Smooth muscle cell (in vitro differentiated cells): ENCODE measurements around the gene KNG1. TPM values are rescaled to one million over a fixed set of nuclear protein-coding genes. Genes with fewer than 3 reads are reported as not detected.
"Not testable (repeated sequence)": the region's sequence is repeated elsewhere in the genome, so short reads cannot be mapped to it uniquely, and the experiment has no call there.

ENCODE experiments used
- DNase-seq: peaks from one replicate; lab custom pipeline; 2025; ENCODE audit not compliant: unreplicated experiment; lab: John Stamatoyannopoulos, UW
- H2AFZ ChIP-seq: fragments of 200-600 bp; sonication (generic); 2 replicates; pipeline ENCODE4 v1.6.0; 2016; ENCODE audit warnings: antibody characterized with exemption, low read depth, mild to moderate bottlenecking
- H3F3A ChIP-seq: fragments of 200-600 bp; sonication (generic); 2 replicates; pipeline ENCODE4 v1.6.0; 2017; ENCODE audit warnings: antibody characterized with exemption, low read depth
- H3K27ac ChIP-seq: fragments of 200-600 bp; sonication (generic); 2 replicates; pipeline ENCODE4 v1.5.1; 2016; ENCODE audit warnings: low read depth, mild to moderate bottlenecking
- H3K27me3 ChIP-seq: fragments of 200-600 bp; sonication (generic); 2 replicates; pipeline ENCODE4 v1.6.1; 2016; ENCODE audit warnings: low read depth, mild to moderate bottlenecking
- H3K36me3 ChIP-seq: fragments of 200-600 bp; sonication (generic); 2 replicates; pipeline ENCODE4 v1.5.1; 2016; ENCODE audit warnings: low read depth
- H3K4me1 ChIP-seq: fragments of 200-600 bp; sonication (generic); 2 replicates; pipeline ENCODE4 v1.5.1; 2016; ENCODE audit warnings: low read depth
- H3K4me2 ChIP-seq: fragments of 200-600 bp; sonication (generic); 2 replicates; pipeline ENCODE4 v1.6.0; 2016; ENCODE audit warnings: mild to moderate bottlenecking
- H3K4me3 ChIP-seq: fragments of 200-600 bp; sonication (generic); 2 replicates; pipeline ENCODE4 v1.5.1; 2016; ENCODE audit warnings: mild to moderate bottlenecking
- H3K79me2 ChIP-seq: fragments of 200-600 bp; sonication (generic); 2 replicates; pipeline ENCODE4 v1.6.0; 2016; ENCODE audit warnings: low read depth, mild to moderate bottlenecking
- H3K9ac ChIP-seq: fragments of 200-600 bp; sonication (generic); 2 replicates; pipeline ENCODE4 v1.6.0; 2016; ENCODE audit warnings: low read depth
- H3K9me3 ChIP-seq: fragments of 200-600 bp; sonication (generic); replicated peaks from 2 replicates; pipeline ENCODE4 v1.5.1; 2016; ENCODE audit warnings: low read depth
- H4K20me1 ChIP-seq: fragments of 200-600 bp; sonication (generic); 2 replicates; pipeline ENCODE4 v1.6.0; 2016; ENCODE audit warnings: low read depth
- CTCF ChIP-seq: fragments of 200-600 bp; sonication (generic); IDR thresholded peaks from 2 replicates; pipeline ENCODE4 v1.5.1; 2017; ENCODE audit warnings: borderline replicate concordance, mild to moderate bottlenecking, antibody characterized with exemption; ENCODE audit not compliant: insufficient read depth, poor library complexity, severe bottlenecking
- WGBS: methylation state at CpG from one replicate; pipeline ENCODE4 v1.1.7; 2016; ENCODE audit warnings: low lambda C conversion rate; 5-methylcytosine and 5-hydroxymethylcytosine counted together
- polyA plus RNA-seq: library from polyadenylated mRNA; unstranded; fragments of >200 nt; fragmentation: Nextera tagmentation; extraction: Ambion mirVana; gene quantifications from 2 replicates; pipeline ENCODE4 v1.2.1, GENCODE V29; 2016
- total RNA-seq: library from RNA; depleted of rRNA; stranded (reverse); fragments of >200 nt; gene quantifications from 2 replicates; pipeline ENCODE4 v1.2.3, GENCODE V29; 2014

The KNG1 gene
- total and polyA plus RNA-seq, 2 experiments from 2014 or later, result not detected

DNA sequence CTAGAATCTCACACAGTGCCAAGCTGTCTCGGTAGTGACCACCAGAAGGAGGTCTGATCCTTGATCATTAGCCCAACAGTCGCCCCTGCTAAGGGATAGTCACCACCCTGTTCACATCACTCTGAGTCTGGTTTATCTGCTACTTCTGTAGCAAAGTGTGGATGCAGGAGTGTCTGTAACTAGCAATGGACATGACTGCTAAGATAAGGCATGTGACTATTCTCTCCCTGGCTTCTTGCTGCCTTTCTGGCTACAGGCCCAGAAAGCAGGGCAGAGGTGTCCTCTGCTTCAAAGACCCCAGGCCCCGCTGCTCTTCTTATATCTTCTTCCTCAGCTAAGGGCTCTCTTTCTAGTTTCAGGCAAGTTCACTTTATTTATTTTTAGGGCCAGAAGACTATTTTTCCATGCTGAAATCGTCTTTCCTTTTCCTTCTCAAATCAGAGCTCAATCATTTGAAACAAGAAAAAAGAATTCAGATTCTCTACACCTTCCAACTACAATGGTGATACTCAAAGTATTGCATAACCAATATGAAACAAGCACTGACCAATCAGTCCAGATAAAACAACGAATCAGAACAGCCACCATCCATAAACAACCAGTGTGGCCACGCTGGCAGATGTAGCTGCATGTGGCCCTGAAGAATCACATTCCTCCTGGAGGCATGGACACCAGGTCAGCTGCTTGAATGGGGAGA lies 8.0 kb upstream of the KNG1 start:
- 84% methylated on average over 6 of the region's 6 CpGs for WGBS
- Histone ChIP-seq H3K9ac (no peak overlapping the region), H3K79me2 (no peaks in the 10 kb centered on the region), H3F3A (no peaks in the 10 kb centered on the region), H4K20me1 (no peaks in the 10 kb centered on the region), H3K36me3 (no peaks in the 10 kb centered on the region), H3K4me1 (no peaks in the 10 kb centered on the region), H3K9me3 (no peaks in the 10 kb centered on the region), H3K4me3 (no peak overlapping the region), H2AFZ (no peak overlapping the region), H3K27me3 (no peaks in the 10 kb centered on the region), H3K4me2 (no peak overlapping the region), H3K27ac (no peak overlapping the region)
- no peak for TF ChIP-seq CTCF
- DNase-seq, result no peak

GRCh38 chr3:186710694-186711093 lies 6.5 kb upstream of the KNG1 start:
- H4K20me1 ChIP-seq, H3K27me3 ChIP-seq, H3K9me3 ChIP-seq, H3F3A ChIP-seq, H2AFZ ChIP-seq, H3K4me3 ChIP-seq, H3K36me3 ChIP-seq, H3K4me1 ChIP-seq, H3K4me2 ChIP-seq, H3K27ac ChIP-seq, DNase-seq, H3K79me2 ChIP-seq, H3K9ac ChIP-seq: not testable (repeated sequence)
- 77% methylated on average over 4 of the region's 4 CpGs for WGBS

DNA sequence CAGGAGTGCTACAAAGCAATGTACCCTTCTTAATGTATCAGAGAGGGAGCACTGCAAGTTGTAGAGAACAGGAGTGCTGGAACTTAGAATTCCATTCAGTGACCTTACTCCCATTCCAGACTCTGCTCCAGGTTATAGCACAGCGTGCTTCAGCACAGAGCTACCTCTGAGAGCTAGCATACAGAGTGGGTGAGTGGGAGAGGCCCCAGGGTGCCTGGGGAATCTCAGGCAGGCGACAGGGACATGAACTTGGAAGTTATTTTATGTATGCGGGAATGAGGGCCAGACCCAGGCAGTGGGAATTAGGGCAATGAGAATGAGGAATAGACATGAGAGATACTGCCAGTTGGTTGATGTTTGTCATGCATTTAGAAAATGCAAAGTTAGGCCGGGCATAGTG lies 3.7 kb upstream of the KNG1 start:
- no peaks in the 10 kb centered on the region for H3K36me3 ChIP-seq
- H3K27ac ChIP-seq, result no peak overlapping the region
- no peak for TF ChIP-seq CTCF
- H3K4me3 ChIP-seq, result no peak overlapping the region
- H3F3A ChIP-seq, result no peaks in the 10 kb centered on the region
- no peaks in the 10 kb centered on the region for H3K4me1 ChIP-seq
- H2AFZ ChIP-seq, result no peak overlapping the region
- H3K4me2 ChIP-seq, result no peak overlapping the region
- no peaks in the 10 kb centered on the region for H3K9me3 ChIP-seq
- 69% methylated on average over 4 of the region's 4 CpGs for WGBS
- H3K9ac ChIP-seq, result no peak overlapping the region
- H3K27me3 ChIP-seq, result no peaks in the 10 kb centered on the region
- no peak for DNase-seq
- H3K79me2 ChIP-seq, result no peaks in the 10 kb centered on the region
- no peaks in the 10 kb centered on the region for H4K20me1 ChIP-seq

DNA sequence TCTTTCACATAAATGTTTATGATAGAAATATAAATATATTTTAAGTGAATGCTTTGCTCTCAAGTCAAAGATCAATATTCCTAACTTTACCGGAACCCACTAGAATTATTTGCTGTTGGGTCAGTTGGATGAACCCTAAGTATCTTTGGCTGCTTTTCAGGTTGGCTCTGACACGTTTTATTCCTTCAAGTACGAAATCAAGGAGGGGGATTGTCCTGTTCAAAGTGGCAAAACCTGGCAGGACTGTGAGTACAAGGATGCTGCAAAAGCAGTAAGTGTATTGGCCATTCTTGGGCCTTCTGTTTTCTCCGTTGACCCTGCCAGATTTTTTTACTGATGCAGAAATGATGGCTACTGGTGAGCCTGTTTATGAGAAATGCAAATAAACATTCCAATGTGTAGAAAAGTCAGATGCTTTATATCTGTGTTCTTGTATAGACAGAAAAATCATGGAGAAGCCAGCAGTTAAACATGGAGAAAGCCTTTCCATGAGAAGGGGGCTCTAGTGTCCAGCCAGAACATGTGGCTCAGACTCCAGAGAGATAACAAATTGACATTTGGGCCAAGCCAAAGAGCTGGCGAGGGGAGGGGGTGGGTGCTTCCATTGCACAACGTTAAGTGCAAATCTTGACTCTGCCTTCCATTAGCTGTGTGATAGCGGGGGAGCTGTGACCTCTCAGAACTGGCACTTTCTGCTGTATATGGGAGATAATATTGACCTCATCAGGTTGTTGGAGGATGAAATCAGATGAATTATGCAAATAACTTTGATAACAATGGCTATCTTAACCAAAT lies 3.0 kb downstream of the KNG1 start:
- no peaks in the 10 kb centered on the region for H4K20me1 ChIP-seq
- no peak overlapping the region for H3K4me3 ChIP-seq
- H3F3A ChIP-seq, result no peaks in the 10 kb centered on the region
- no peaks in the 10 kb centered on the region for H3K79me2 ChIP-seq
- no peaks in the 10 kb centered on the region for H3K36me3 ChIP-seq
- no peaks in the 10 kb centered on the region for H3K27me3 ChIP-seq
- no peak overlapping the region for H3K27ac ChIP-seq
- H3K4me2 ChIP-seq, result no peak overlapping the region
- TF ChIP-seq CTCF, result no peak
- no peak overlapping the region for H3K9ac ChIP-seq
- H2AFZ ChIP-seq, result no peak overlapping the region
- no peak for DNase-seq
- no peaks in the 10 kb centered on the region for H3K4me1 ChIP-seq
- H3K9me3 ChIP-seq, result no peaks in the 10 kb centered on the region
- WGBS, result 64% methylated on average over 7 of the region's 7 CpGs
